GM19193 (cell line): Measurements from ENCODE around the gene ZNF385B.

Experiments
- POLR2A ChIP-seq: IDR thresholded peaks from 4 replicates; pipeline ENCODE4 v1.6.1; 2011; ENCODE audit not compliant: insufficient read depth, insufficient read length; ENCODE audit errors: extremely low read depth

Gene ZNF385B

DNA sequence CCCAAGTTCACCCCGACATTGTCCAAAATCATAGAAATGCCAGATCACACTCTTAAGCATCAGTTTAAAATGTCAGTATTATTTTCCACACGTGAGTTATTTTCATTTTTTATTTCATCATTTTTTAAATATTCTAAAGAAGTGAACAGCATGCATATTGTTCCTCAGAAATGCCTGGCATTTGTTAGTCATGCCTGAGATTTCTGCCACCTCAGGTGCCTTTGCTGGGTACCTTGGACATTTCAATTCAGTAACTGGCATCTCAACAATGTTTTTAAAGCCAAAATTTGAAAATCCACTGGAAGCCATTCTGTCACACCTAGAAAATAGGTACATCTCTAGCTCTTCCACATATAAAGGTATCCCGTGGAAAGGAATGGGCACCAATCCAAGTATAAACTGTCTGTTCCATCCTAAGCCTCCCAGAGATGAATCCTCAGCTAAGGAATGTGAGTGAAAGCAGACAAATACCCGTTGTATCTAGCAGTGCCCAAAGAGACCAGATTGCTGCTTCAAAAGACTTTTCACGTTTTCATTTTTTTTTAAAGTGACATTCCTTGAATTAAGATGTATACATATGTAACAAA lies 159.8 kb downstream of the ZNF385B start:
- TF ChIP-seq POLR2A = no peak

DNA sequence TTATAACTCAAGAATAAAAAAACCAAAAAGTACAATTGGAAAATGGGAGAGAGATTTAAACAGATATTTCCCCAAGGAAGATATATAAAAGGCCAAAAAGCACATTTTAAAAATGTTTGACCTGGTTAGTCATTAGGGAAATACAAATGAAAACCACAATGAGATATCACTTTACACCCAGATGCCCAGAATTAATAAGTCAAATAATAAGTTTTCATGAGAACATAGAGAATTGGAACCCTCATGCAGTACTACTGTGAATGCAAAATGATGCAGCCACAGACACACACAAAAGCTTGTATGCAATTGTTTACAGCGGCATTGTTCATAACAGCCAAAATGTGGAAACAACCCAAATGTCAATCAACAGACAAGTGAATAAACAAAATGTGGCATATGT lies 165.9 kb downstream of the ZNF385B start:
- TF ChIP-seq POLR2A = no peak

DNA sequence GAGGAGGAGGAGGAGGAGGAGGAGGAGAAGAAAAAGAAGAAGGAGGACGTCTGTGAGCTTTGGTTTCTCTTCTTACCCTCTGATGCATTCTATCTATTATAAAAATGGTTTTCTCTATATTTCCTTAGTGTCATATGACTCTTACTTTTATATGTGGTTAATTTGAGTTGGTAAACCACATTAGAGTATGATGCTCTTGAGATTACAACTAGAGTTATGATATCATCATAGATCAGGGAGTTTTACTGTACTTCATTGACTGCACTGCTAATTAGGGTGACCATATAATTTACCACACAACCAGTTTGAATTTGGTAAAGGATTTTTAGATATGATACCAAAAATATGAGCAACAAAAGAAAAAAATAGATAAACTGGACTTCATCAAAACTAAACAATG lies 166.4 kb downstream of the ZNF385B start:
- no peak for TF ChIP-seq POLR2A

DNA sequence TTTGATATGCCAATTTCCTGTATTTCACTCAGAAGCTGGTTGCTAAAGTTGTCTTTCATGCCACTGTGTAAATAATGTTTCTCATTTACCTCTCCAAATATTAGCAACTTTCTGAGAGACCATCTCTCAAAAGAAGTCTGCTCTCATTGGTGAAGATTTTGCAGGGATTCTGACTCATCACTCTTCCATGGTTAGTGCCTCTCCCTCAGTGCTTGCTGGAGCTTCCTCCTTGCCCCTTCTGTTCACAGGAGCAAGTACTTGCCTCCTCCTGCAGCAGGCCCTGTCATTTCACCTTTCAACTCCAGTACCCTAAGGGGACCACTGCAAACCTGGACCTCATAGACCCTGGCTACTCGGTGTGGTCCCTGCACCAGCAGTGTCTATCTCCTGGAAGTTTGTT lies 168.8 kb downstream of the ZNF385B start:
- TF ChIP-seq POLR2A = no peak

DNA sequence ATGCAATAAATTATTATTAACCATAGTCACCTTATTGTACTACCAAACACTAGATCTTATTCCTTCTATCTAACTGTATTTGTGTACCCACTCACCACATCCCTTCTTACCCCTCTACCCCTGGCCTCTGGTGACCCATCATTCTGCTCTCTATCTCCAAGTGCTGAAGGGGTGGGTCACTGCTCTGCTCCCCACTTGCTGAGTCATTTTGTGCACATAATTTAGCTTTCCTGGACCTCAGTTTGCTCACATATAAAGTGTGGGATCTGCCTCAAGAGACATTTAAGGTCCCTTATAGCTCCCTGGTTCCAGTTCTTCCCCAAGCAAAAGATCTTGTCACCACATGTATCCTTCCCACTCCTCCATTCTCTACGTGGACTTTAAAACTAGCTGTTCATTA lies 169.4 kb downstream of the ZNF385B start:
- no peak for TF ChIP-seq POLR2A

DNA sequence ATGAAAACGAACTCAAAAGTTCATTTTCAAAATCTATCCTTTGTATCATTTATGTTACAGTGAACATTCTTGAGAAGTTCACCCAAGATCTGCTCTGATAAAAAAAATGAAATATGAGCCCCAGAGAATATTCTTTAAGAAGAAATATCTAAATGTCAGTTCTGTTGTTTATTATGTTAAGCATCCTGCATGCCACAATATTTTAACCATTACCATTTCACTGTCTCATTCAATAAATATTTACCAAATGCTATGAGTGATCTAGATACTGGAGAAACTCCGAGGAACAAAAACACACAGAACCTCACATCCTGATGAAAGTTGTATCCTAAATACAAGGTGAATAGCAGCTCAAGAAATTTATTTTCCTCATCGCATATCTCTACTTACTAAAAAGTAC lies 170.2 kb downstream of the ZNF385B start:
- no peak for TF ChIP-seq POLR2A

DNA sequence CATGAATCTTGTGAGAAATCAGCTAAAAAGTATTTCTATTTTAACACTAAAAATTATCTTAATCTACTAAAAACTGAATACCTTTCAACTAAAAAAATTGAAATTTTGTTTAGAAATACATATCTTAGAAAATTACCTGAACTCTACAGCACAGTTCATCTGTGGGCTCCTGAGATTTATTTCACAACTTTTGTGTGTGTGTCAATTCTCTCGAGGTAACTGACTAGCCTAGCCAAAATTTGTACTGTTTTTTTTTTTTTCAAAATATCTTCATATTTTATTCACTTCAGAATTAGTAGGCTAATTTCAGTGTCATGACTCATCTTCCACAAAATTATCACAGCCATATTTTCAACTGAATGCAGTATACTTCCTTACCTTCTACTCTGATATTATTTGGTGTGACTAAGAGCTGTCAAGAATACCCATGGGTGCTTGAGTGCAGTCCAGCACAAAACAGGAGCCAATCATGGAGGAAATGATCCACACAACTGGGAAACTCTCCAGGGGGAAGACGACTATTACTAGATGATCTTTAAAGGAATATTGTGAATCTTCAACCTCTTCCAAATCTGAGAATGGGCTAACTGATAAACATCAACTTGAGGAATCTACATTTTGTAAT lies 174.6 kb downstream of the ZNF385B start:
- TF ChIP-seq POLR2A = no peak

DNA sequence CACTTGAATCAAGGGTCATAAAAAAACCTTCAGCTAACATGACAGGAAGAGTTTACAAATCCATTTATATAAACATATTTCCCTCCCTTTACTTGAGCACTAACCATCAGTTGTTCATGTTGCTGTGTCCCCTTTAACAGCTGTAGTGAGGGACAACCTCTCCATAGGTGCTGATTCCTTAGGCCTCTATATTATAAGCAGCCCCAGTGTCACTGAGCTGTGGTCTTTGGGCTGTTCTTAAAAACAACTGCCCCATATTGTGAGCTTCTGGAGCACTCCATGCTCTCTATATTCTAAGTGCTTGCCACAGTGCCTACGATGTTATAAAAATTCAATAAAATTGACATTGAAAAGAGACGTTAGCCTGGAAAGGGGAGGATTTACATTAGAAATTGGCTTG lies 175.3 kb downstream of the ZNF385B start:
- TF ChIP-seq POLR2A = no peak

DNA sequence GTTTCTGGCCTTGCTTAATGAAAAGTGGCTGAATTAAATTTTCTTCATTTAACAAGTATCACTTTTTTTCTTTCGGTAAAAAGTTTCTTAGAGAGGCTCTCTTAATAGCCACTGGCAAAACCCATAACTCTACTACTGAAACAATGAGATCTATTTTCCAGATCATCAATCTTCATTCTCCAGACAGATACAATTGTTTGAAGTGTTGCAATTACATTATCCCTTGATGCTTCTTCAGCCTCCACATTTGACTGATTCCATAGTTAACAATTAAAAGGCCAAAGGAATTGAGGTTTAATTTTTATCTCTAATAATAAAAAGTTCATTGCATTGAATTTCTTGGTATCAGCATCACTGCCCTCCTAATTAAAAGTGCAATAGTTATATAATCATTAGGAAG lies 176.3 kb downstream of the ZNF385B start:
- TF ChIP-seq POLR2A = no peak

DNA sequence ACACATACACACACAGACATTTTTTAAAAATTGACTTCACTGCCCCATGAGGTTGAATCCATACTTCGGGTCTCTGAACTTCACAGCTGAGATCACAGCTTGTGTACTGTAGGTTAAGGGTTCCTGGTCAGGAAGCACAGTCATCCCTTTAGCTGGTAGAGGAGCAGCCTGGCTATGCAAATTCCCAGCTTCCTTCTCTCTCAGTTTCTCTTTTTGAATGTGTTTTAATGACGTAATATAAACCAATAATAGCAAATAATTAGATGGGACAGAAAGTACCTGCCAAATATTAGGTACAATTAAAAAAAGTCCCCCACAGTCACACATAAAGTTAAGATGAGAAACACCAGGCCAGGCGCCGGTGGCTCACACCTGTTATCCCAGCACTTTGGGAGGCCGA lies 178.7 kb downstream of the ZNF385B start:
- TF ChIP-seq POLR2A = no peak

DNA sequence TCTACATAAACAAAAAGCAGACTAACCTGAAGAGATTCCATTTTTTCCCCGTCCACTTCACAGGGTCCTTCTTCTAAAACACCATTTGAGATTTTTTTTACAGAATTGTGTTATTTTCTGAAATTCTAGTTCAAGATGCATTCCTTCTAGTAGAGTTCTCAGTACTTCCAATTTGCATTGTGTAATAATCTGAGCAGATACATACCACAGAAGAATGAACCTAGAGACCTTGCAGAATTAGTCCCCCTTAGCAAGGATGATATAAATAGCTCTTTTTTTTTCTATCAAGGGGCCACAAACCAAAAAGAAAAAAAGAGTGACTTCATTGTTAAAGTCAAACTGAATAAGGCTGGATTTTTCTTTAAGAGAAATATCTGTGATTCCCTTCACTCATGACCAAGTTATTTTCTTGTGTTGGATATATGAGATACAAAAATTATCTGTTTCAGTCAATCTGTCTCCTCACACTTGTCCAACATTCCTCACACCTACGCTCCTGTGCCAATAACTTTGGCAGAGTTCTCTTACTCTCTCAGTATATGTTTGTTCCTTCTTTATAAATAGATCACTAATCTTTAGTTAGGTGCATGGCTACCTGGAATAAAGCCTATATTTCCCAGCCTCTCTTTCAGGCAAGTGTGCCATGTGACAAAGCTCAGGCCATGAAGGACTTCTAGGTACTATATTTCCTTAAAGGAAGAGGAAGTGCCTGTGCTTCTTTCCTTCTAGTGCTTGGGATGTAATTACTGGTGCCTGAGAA lies 183.5 kb downstream of the ZNF385B start:
- no peak for TF ChIP-seq POLR2A

DNA sequence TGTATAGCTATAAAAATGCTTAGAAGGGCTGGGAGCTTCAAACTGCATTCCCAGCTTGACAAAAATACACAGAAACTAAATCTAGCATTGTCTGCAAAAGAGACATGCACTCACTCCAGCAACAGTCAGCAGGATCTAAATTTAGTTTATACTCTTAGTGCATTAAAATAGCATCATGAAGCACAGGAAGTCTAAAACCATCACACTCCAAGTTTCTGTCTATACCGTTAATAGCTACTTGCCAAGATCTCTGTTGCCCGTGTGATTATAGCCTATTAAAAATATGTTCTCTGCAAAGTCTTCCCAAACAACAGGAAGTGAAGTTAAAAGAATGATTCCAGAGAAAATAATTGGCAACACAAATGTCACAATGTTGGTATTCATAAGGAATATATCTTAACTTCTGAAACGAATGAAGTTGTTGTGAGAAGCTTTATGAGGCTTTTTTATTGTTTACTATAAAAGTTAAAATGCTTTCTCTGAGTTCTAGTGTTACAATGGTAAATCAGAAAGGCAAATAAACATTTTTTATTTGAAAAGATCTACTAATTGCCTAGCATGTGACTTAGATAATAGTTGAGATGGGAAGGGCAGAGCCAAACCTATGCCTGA lies 184.2 kb downstream of the ZNF385B start:
- no peak for TF ChIP-seq POLR2A

DNA sequence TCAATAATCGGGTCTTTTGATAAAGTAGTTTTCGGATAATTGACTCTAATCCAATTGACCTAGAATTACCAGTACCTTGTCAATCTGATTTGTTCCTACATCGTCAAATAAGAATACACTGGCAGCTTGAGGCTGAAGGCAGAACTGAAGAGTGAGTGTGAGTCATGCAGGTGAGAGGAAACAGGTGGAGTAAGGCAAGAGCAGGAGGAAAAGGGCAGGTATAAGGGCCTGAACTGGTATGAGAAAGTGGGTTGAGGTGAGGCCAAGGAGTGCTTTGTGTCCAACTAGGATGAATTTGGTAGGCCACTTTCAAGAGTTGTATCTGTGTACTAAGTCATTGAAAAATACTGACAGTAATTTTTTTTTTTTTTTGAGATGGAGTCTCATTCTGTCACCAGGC lies 186.0 kb downstream of the ZNF385B start:
- TF ChIP-seq POLR2A = no peak

DNA sequence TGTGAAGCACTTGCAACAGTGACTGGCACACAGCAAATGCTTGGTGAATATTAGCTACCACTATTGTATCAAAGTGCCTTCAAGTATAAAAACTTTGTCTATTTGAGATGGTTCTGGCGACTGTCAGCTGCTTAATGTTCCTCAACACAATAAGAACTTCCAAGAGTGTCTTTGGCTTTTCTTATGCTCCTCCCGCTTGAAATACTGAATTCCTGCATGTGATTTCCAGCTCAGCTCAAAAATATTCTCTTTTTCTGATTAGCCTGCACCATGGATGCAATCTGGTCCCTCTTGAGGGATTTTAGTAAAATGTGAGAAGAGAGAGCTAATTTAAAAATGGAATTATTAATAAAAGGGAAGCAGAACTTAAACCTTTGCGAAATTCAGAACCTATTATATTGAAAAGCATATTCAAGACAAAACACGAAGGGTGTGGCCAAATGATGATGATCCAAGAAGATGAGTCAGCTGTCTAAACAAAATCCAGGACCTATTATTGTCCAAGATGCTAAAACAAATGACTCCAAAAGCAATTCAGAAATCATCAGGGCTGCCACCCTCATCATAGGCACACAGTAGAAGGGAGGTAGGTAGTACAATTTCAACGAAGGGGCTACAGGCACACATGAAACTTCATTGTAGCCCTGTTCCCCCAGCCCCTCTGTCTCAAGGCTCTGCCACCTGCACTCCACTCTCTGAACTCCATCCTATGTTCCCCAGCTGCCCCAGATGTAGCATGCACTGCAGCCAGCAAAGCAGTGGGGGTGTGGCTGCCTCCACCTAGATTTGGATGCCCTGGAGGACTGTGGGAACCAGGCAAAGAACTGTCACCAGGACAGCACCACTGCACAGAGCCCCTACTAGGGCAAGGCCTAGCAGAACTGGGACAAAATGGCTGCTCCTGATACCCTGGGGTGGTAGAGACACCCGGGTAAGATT lies 190.1 kb downstream of the ZNF385B start:
- no peak for TF ChIP-seq POLR2A

DNA sequence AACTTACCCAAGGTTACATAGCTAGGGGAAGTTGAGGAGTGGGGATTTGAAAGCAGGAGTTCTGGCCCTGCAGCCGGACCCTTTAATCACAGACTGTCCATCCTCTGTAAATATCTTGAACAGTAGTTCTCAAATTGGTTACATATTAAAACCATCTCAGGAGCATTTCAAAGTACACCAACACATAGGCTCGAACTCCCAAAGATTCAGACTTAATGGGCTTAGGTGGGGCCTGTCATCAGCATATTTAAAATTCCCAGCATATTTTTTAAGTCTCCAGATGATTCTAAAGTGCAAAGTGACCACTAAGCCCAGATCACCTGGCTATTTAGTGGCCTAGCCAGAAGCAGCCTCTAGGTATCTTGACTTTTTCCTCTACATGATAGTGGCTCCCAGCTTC lies 192.2 kb downstream of the ZNF385B start:
- no peak for TF ChIP-seq POLR2A
